Uterus (tissue), 4 donors: ENCODE data around the gene HEMK1. TPM values are rescaled to one million over a fixed set of nuclear protein-coding genes. Genes with fewer than 3 reads are reported as not detected.

Experiments used
- DNase-seq, 2 donors: peaks; one replicate each; pipeline ENCODE4 v3.0.0-alpha.2; 2019 to 2020
- H3K27ac ChIP-seq, 2 donors: fragments of 200-600 bp; sonication (generic); 1 replicate in 1 of 2; 2 replicates in 1 of 2; pipeline ENCODE4 v1.5.1; 2016 to 2018
- H3K27me3 ChIP-seq, 2 donors: fragments of 200-600 bp; sonication (generic); one replicate each; pipeline ENCODE4 v1.5.1; 2018 to 2019; ENCODE audit warnings: control low read depth in 1 of 2
- H3K36me3 ChIP-seq, 2 donors: fragments of 200-600 bp; sonication (generic); one replicate each; pipeline ENCODE4 v1.5.1; 2019; ENCODE audit warnings: control low read depth in 1 of 2
- H3K4me1 ChIP-seq, 2 donors: fragments of 200-600 bp; sonication (generic); one replicate each; pipeline ENCODE4 v1.5.1; 2018 to 2019; ENCODE audit warnings: control low read depth in 1 of 2
- H3K4me3 ChIP-seq, 2 donors: fragments of 200-600 bp; sonication (generic); 1 replicate in 1 of 2; 2 replicates in 1 of 2; pipeline ENCODE4 v1.5.1; 2018 to 2019; ENCODE audit warnings: mild to moderate bottlenecking in 1 of 2
- H3K9me3 ChIP-seq, 2 donors: fragments of 200-600 bp; sonication (generic); one replicate each; pipeline ENCODE4 v1.5.1; 2019; ENCODE audit warnings: control low read depth in 1 of 2
- CTCF ChIP-seq, 4 experiments: fragments of 200-600 bp in 2 of 4; fragments of 450-650 bp in 2 of 4; sonication (generic) in 2 of 4; IDR thresholded peaks; one replicate each; pipeline ENCODE4 v1.5.1; 2016 to 2019; ENCODE audit warnings: antibody characterized with exemption in 4 of 4, mild to moderate bottlenecking in 2 of 4, moderate library complexity in 1 of 4
- POLR2A ChIP-seq, 2 donors: fragments of 450-650 bp; IDR thresholded peaks; one replicate each; pipeline ENCODE4 v1.6.1; 2016; ENCODE audit warnings: antibody characterized with exemption in 2 of 2, mild to moderate bottlenecking in 1 of 2, moderate library complexity in 1 of 2
- intact Hi-C: fragments of 100-400 bp; cut with DNase I; formaldehyde crosslinking; loops from one replicate; pipeline ENCODE4 v1.15.1; 2023; ENCODE audit warnings: low total_unique reads
- total RNA-seq, 4 donors: library from RNA; depleted of rRNA in 3 of 4; stranded (reverse); fragments of >200 nt in 3 of 4; gene quantifications; one replicate each; pipeline versions ENCODE4 v1.1.0 to v1.2.4, GENCODE V29; 2014 to 2023
- donor health status: DM: yes; HTN: yes; CAD: no.

HEMK1 gene
- total RNA-seq, 4 donors from 2014 or later: 0.77 to 26.5 (median 11.4) TPM

GRCh38 chr3:50570508-50571279, 1.4 kb downstream of the HEMK1 start:
- Histone ChIP-seq H3K4me1 (peaks cover 0 to 9% of the 10 kb centered on the region in 2 donors), H3K9me3 (no peaks in the 10 kb centered on the region), H3K4me3 (no peak overlapping the region), H3K36me3 (no peaks in the 10 kb centered on the region), H3K27ac (no peak overlapping the region), H3K27me3 (no peaks in the 10 kb centered on the region)
- DNase-seq: no peak
- intact Hi-C loops: no loop called here
- TF ChIP-seq CTCF (IDR thresholded peaks at IDR 0.05) (no peak), POLR2A (IDR thresholded peaks at IDR 0.05) (no peak)

DNA sequence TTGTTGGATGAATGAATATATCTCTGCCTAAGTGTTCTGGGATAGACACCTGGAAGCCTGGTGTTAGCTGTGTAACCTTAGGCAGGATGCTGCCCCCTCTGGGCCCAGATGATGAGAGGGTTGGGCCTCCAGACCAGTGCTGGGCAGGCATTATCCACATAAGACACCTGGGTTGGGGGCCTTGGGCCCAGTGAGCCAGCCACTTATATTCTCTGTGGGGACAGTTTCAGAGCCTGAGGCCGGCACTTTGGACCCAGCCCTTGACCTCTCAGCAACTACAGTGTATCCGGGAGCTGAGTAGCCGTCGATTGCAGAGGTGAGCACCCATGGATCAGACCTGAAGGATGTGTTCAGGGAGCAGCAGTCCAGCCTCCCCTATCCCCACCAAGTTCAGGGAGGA, 2.2 kb downstream of the HEMK1 start:
- Histone ChIP-seq H3K36me3 (no peaks in the 10 kb centered on the region), H3K27me3 (no peaks in the 10 kb centered on the region), H3K9me3 (no peaks in the 10 kb centered on the region), H3K4me1 (peaks cover 0 to 9% of the 10 kb centered on the region in 2 donors), H3K27ac (no peak overlapping the region), H3K4me3 (no peak overlapping the region)
- no peak for DNase-seq
- TF ChIP-seq POLR2A (IDR thresholded peaks at IDR 0.05) (no peak), CTCF (IDR thresholded peaks at IDR 0.05) (no peak)
- intact Hi-C loops: no loop called here

DNA sequence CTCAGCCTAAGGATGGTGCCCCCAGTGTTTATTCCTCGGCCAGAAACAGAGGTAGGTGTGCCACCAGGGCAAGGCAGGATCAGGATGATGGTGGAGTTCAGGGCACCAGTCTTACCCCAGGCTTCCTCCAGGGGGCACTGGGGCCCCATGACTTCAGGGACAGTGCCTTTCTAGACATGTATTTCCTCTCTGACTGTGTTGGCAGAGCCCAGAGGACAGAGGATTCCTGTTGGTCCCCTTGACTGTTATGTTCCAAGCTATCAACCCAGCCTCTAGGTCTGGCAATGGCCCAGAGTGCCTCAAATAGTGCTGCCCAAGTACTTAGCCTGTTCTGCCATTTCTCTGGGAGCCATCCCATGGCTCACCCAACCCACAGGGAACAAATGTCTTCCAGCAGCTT, 2.8 kb downstream of the HEMK1 start:
- peak; percentile 69 to 78 for DNase-seq
- intact Hi-C loops: loop anchor here (2.0 kb wide), 1 partner anchor 43 kb away; no protein-coding TSS in a partner anchor

DNA sequence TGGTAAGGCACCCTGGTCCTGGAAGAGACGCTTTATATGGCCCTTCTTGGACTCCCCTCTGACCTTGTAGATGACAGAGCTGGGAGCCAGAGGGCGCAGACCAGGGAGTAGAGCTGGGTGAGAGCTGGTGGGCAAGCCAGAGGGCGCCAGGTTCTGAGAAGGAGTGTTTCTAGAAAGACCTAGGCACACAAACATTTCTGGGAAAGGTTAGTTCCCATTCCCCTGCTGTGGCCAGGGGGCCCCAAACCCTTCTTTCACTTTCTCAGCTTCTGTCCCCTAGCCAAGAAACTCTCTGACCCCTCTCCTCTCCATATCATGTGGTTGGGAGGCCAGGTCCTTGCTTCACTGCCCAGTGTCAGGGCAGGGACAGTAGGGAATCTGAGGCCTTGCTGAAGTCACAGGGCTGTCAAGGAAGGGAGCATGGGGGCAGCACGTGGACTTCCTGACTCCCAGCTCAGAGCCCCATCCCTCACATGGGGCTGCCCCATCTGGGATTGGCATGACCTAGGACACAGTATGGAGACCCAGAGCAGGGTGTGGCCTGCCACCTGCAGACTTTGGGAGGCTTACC, 3.6 kb downstream of the HEMK1 start:
- no peak for DNase-seq
- TF ChIP-seq POLR2A (IDR thresholded peaks at IDR 0.05): no peak
- TF ChIP-seq CTCF (IDR thresholded peaks at IDR 0.05): no peak
- no peaks in the 10 kb centered on the region for H3K36me3 ChIP-seq
- intact Hi-C loops: loop anchor here (2.0 kb wide), 1 partner anchor 42 kb away; no protein-coding TSS in a partner anchor
- H3K4me3 ChIP-seq: no peak overlapping the region
- H3K9me3 ChIP-seq: no peaks in the 10 kb centered on the region
- H3K27me3 ChIP-seq: no peaks in the 10 kb centered on the region
- H3K4me1 ChIP-seq: peaks cover 0 to 9% of the 10 kb centered on the region in 2 donors
- H3K27ac ChIP-seq: no peak overlapping the region

More for the DNA sequence above, 2.8 kb downstream of the HEMK1 start:
- no peaks in the 10 kb centered on the region for H3K9me3 ChIP-seq
- H3K27ac ChIP-seq: no peak overlapping the region
- TF ChIP-seq POLR2A (IDR thresholded peaks at IDR 0.05) (no peak), CTCF (IDR thresholded peaks at IDR 0.05) (peak; percentile 87 to 97 (median 92))
- no peaks in the 10 kb centered on the region for H3K27me3 ChIP-seq
- peaks cover 0 to 9% of the 10 kb centered on the region in 2 donors for H3K4me1 ChIP-seq
- H3K36me3 ChIP-seq: no peaks in the 10 kb centered on the region
- H3K4me3 ChIP-seq: no peak overlapping the region
